Measurements from ENCODE around the gene KIAA1328.
"Not testable (repeated sequence)": the region's sequence is repeated elsewhere in the genome, so short reads cannot be mapped to it uniquely, and the experiment has no call there.

Gene KIAA1328

GRCh38 chr18:36826556-36826955 is 2.4 kb upstream of the KIAA1328 start:
- no peak for DNase-seq

- peak; percentile 10 for DNase-seq
Observed at GRCh38 chr18:36828157-36828629, 734 bp upstream of the KIAA1328 start.

GRCh38 chr18:36829362-36830157 is 633 bp downstream of the KIAA1328 start:
- no peak for DNase-seq

- DNase-seq = no peak
Observed at GRCh38 chr18:36830158-36830495, 1.2 kb downstream of the KIAA1328 start.

GRCh38 chr18:36831139-36831538 is 2.2 kb downstream of the KIAA1328 start:
- DNase-seq = no peak

GRCh38 chr18:36833120-36833519 is 4.2 kb downstream of the KIAA1328 start:
- DNase-seq = no peak

- DNase-seq = no peak
Observed at GRCh38 chr18:36835927-36836326, 7.0 kb downstream of the KIAA1328 start.

GRCh38 chr18:36839835-36840234 is 10.9 kb downstream of the KIAA1328 start:
- no peak for DNase-seq

- no peak for DNase-seq
Observed at GRCh38 chr18:36843199-36843598, 14.3 kb downstream of the KIAA1328 start.

GRCh38 chr18:36843784-36844183 is 14.9 kb downstream of the KIAA1328 start:
- DNase-seq = no peak

- no peak for DNase-seq
Observed at GRCh38 chr18:36848609-36849008, 19.7 kb downstream of the KIAA1328 start.

- no peak for DNase-seq
Observed at GRCh38 chr18:36849288-36850006, 20.5 kb downstream of the KIAA1328 start.

GRCh38 chr18:36850527-36851201 is 21.7 kb downstream of the KIAA1328 start:
- no peak for DNase-seq

- no peak for DNase-seq
Observed at GRCh38 chr18:36851202-36851590, 22.3 kb downstream of the KIAA1328 start.

GRCh38 chr18:36856815-36857214 is 27.9 kb downstream of the KIAA1328 start:
- DNase-seq = no peak

GRCh38 chr18:36862182-36862581 is 33.3 kb downstream of the KIAA1328 start:
- no peak for DNase-seq

- DNase-seq = no peak
Observed at GRCh38 chr18:36867056-36867455, 38.1 kb downstream of the KIAA1328 start.

- DNase-seq = no peak
Observed at GRCh38 chr18:36871801-36872200, 42.9 kb downstream of the KIAA1328 start.

GRCh38 chr18:36872329-36872728 is 43.4 kb downstream of the KIAA1328 start:
- no peak for DNase-seq

GRCh38 chr18:36873826-36874225 is 44.9 kb downstream of the KIAA1328 start:
- not testable (repeated sequence) for DNase-seq

- not testable (repeated sequence) for DNase-seq
Observed at GRCh38 chr18:36879796-36880195, 50.9 kb downstream of the KIAA1328 start.

GRCh38 chr18:36885981-36886380 is 57.1 kb downstream of the KIAA1328 start:
- DNase-seq = no peak

GRCh38 chr18:36887114-36887513 is 58.2 kb downstream of the KIAA1328 start:
- DNase-seq = no peak

- DNase-seq = no peak
Observed at GRCh38 chr18:36887864-36888263, 58.9 kb downstream of the KIAA1328 start.
